ENCODE results near the gene SLC12A1. TPM values are rescaled to one million over a fixed set of nuclear protein-coding genes. Genes with fewer than 3 reads are reported as not detected.

Gene SLC12A1
- total RNA-seq, 4 donors from 2014 or later: not detected

DNA sequence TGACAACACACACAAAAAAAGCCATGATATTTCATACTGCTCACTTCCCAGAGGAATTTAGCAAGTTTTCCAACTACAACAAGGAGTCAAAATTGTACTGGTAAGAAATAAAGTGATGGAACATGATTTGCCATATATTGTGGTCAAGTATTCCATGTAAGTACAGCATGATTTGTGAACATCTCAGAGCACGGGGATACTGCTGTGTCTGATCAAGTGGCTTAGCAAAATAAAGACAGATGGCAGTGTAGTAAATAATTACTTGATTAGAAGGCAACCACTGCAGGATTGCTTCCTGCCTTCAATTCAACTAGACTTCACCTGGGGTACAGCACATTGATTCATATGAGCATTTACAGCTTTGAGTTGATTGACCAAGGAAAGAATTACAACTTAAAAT is 73.5 kb downstream of the SLC12A1 start:
- Histone ChIP-seq H3K36me3 (no peaks in the 10 kb centered on the region), H3K27ac (replicated peaks in 1 of 4) (no peak overlapping the region), H3K4me1 (peaks cover 7 to 26% (median 22%) of the 10 kb centered on the region in 4 donors), H3K9me3 (no peaks in the 10 kb centered on the region), H3K4me3 (no peak overlapping the region), H3K27me3 (no peaks in the 10 kb centered on the region)
- DNase-seq (ENCODE audit: extremely low spot score): no peak
- intact Hi-C loops (cut with DNase I): loop anchor here (10.0 kb wide), 1 partner anchor 165 kb away; no protein-coding TSS in a partner anchor
- WGBS: 75% methylated on average over 1 of the region's 1 CpG
- TF ChIP-seq POLR2AphosphoS5 (IDR thresholded peaks at IDR 0.05): no peak
- TF ChIP-seq, protein P1, sequence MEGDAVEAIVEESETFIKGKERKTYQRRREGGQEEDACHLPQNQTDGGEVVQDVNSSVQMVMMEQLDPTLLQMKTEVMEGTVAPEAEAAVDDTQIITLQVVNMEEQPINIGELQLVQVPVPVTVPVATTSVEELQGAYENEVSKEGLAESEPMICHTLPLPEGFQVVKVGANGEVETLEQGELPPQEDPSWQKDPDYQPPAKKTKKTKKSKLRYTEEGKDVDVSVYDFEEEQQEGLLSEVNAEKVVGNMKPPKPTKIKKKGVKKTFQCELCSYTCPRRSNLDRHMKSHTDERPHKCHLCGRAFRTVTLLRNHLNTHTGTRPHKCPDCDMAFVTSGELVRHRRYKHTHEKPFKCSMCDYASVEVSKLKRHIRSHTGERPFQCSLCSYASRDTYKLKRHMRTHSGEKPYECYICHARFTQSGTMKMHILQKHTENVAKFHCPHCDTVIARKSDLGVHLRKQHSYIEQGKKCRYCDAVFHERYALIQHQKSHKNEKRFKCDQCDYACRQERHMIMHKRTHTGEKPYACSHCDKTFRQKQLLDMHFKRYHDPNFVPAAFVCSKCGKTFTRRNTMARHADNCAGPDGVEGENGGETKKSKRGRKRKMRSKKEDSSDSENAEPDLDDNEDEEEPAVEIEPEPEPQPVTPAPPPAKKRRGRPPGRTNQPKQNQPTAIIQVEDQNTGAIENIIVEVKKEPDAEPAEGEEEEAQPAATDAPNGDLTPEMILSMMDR (IDR thresholded peaks at IDR 0.05): no peak
- TF ChIP-seq POLR2A (IDR thresholded peaks at IDR 0.05; ENCODE audit: low read depth): no peak
- TF ChIP-seq EP300 (IDR thresholded peaks at IDR 0.05): no peak

- Histone ChIP-seq H3K9me3 (no peaks in the 10 kb centered on the region), H3K4me3 (no peak overlapping the region), H3K27ac (replicated peaks in 1 of 4) (no peak overlapping the region), H3K36me3 (no peaks in the 10 kb centered on the region), H3K27me3 (no peaks in the 10 kb centered on the region), H3K4me1 (peaks cover 12 to 37% (median 34%) of the 10 kb centered on the region in 4 donors)
- TF ChIP-seq EP300 (IDR thresholded peaks at IDR 0.05) (no peak), POLR2A (IDR thresholded peaks at IDR 0.05; ENCODE audit: low read depth) (no peak), POLR2AphosphoS5 (IDR thresholded peaks at IDR 0.05) (no peak)
- TF ChIP-seq, protein P1 (IDR thresholded peaks at IDR 0.05): no peak
- WGBS: 56% methylated on average over 4 of the region's 4 CpGs
- intact Hi-C loops (cut with DNase I): loop anchor here (10.0 kb wide), 1 partner anchor 167 kb away; no protein-coding TSS in a partner anchor
- no peak for DNase-seq (ENCODE audit: extremely low spot score)
Measured at GRCh38 chr15:48281674-48282073, 75.6 kb downstream of the SLC12A1 start.

DNA sequence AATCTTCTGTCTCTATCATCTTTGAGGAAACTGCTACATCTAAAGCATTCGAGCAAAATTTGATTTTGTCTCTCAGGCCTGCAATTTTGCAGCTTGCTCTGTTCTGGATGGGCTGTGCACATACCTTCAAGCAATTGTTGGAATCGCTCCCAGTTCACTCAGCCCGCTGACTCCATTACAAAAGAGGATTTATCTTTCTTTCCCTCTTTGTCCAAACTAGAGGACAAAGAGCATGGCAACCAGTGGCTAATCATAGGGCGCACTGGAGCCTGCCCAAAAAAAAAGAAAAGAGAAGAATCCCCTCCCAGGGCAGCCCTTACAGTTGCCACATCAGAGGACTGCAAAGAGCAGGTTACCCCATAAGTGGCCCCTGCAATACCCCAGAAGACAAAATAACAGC is 76.1 kb downstream of the SLC12A1 start:
- 62% methylated on average over 4 of the region's 4 CpGs for WGBS

GRCh38 chr15:48283396-48284145 is 77.5 kb downstream of the SLC12A1 start:
- 60% methylated on average over 6 of the region's 6 CpGs for WGBS
- no peaks in the 10 kb centered on the region for H3K9me3 ChIP-seq
- TF ChIP-seq POLR2A (IDR thresholded peaks at IDR 0.05; ENCODE audit: low read depth) (no peak), EP300 (IDR thresholded peaks at IDR 0.05) (no peak), POLR2AphosphoS5 (IDR thresholded peaks at IDR 0.05) (no peak)
- TF ChIP-seq, protein P1 (IDR thresholded peaks at IDR 0.05): no peak
- no peaks in the 10 kb centered on the region for H3K27me3 ChIP-seq
- no peak for DNase-seq (ENCODE audit: extremely low spot score)
- intact Hi-C loops (cut with DNase I): loop anchor here (10.0 kb wide), 1 partner anchor 169 kb away; no protein-coding TSS in a partner anchor
- no peak overlapping the region for H3K27ac ChIP-seq (replicated peaks in 1 of 4)
- H3K4me1 ChIP-seq: peaks cover 12 to 37% (median 34%) of the 10 kb centered on the region in 4 donors
- no peak overlapping the region for H3K4me3 ChIP-seq
- no peaks in the 10 kb centered on the region for H3K36me3 ChIP-seq

More for the DNA sequence above, 76.1 kb downstream of the SLC12A1 start:
- no peak for DNase-seq (ENCODE audit: extremely low spot score)
- intact Hi-C loops (cut with DNase I): loop anchor here (10.0 kb wide), 1 partner anchor 167 kb away; no protein-coding TSS in a partner anchor
- no peak overlapping the region for H3K4me3 ChIP-seq
- H3K27me3 ChIP-seq: no peaks in the 10 kb centered on the region
- H3K4me1 ChIP-seq: peaks cover 12 to 37% (median 34%) of the 10 kb centered on the region in 4 donors
- H3K36me3 ChIP-seq: no peaks in the 10 kb centered on the region
- H3K27ac ChIP-seq (replicated peaks in 1 of 4): no peak overlapping the region
- TF ChIP-seq, protein P1 (IDR thresholded peaks at IDR 0.05): no peak
- TF ChIP-seq POLR2AphosphoS5 (IDR thresholded peaks at IDR 0.05) (no peak), EP300 (IDR thresholded peaks at IDR 0.05) (no peak), POLR2A (IDR thresholded peaks at IDR 0.05; ENCODE audit: low read depth) (no peak)
- H3K9me3 ChIP-seq: no peaks in the 10 kb centered on the region

Measured in esophagus muscularis mucosa (tissue), 4 donors.